Measurements from ENCODE around the gene TBX10.

The TBX10 gene

DNA sequence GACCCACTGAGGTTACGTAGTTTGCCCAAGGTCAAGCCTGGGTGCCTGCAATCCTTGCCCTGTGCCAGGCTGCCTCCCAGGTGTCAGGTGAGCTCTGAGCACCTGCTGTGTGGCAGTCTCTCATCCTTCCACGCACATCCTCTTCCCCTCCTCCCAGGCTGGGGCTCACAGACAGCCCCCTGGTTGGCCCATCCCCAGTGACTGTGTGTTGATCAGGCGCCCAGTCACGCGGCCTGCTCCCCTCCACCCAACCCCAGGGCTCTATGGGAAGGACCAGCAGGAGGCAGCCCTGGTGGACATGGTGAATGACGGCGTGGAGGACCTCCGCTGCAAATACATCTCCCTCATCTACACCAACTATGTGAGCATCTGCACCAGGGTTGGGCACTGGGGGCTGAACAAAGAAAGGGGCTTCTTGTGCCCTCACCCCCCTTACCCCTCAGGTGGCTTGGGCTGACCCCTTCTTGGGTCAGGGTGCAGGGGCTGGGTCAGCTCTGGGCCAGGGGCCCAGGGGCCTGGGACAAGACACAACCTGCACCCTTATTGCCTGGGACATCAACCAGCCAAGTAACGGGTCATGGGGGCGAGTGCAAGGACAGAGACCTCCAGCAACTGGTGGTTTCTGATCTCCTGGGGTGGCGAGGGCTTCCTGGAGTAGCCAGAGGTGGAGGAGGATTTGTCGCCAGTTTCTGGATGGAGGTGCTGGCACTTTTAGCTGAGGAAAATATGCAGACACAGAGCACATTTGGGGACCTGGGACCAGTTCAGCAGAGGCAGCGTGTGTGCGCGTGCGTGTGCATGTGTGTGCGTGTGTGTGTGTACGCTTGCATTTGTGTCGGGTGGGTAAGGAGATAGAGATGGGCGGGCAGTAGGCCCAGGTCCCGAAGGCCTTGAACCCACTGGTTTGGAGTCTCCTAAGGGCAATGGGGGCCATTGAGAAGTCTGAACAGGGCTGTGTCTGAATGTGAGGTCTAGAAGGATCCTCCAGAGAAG lies 54.4 kb downstream of the TBX10 start:
- DNase-seq (ENCODE audit: low read depth), result no peak
- H3K4me3 ChIP-seq (ENCODE audit: low read depth, low read length), result peak overlapping the region; percentile 82

DNA sequence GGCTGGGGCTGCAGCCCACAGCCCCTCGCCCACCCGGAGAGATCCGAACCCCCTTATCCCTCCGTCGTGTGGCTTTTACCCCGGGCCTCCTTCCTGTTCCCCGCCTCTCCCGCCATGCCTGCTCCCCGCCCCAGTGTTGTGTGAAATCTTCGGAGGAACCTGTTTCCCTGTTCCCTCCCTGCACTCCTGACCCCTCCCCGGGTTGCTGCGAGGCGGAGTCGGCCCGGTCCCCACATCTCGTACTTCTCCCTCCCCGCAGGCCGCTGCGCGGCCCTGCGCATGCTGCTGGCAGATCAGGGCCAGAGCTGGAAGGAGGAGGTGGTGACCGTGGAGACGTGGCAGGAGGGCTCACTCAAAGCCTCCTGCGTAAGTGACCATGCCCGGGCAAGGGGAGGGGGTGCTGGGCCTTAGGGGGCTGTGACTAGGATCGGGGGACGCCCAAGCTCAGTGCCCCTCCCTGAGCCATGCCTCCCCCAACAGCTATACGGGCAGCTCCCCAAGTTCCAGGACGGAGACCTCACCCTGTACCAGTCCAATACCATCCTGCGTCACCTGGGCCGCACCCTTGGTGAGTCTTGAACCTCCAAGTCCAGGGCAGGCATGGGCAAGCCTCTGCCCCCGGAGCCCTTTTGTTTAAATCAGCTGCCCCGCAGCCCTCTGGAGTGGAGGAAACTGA lies 55.2 kb downstream of the TBX10 start:
- H3K4me3 ChIP-seq (ENCODE audit: low read depth, low read length), result peak overlapping the region; percentile 82
- no peak for DNase-seq (ENCODE audit: low read depth)

DNA sequence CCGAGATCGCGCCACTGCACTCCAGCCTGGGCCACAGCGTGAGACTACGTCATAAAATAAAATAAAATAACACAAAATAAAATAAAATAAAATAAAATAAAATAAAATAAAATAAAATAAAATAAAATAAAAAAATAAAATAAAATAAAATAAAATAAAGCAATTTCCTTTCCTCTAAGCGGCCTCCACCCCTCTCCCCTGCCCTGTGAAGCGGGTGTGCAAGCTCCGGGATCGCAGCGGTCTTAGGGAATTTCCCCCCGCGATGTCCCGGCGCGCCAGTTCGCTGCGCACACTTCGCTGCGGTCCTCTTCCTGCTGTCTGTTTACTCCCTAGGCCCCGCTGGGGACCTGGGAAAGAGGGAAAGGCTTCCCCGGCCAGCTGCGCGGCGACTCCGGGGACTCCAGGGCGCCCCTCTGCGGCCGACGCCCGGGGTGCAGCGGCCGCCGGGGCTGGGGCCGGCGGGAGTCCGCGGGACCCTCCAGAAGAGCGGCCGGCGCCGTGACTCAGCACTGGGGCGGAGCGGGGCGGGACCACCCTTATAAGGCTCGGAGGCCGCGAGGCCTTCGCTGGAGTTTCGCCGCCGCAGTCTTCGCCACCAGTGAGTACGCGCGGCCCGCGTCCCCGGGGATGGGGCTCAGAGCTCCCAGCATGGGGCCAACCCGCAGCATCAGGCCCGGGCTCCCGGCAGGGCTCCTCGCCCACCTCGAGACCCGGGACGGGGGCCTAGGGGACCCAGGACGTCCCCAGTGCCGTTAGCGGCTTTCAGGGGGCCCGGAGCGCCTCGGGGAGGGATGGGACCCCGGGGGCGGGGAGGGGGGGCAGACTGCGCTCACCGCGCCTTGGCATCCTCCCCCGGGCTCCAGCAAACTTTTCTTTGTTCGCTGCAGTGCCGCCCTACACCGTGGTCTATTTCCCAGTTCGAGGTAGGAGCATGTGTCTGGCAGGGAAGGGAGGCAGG lies 56.0 kb downstream of the TBX10 start, which contains the start of gene GSTP1:
Gene GSTP1, plus strand, starts transcription at position 566 of the 958 bp plus-strand sequence. Its CDS starts 32 bp downstream, at position 598.
- peak within 1 kb of the TSS; percentile 82 for H3K4me3 ChIP-seq (ENCODE audit: low read depth, low read length)

DNA sequence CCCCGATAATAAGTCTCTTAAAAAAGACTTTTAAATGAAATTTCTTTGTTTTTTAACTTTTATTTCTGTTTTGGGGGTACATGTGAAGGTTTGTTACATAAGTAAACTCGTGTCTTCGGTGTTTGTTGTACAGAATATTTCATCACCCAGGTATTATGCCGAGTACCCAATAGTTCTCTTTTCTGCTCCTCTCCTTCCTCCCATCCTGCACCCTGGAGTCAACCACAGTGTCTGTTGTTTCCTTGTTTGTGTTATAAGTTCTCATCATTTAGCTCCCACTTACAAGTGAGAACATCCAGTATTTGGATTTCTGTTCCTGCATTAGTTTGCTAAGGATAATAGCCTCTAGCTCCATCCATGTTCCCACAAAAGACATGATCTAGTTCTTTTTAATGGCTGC lies 57.6 kb downstream of the TBX10 start:
- H3K4me3 ChIP-seq (ENCODE audit: low read depth, low read length), result no peak overlapping the region
- DNase-seq (ENCODE audit: low read depth), result no peak

More for the DNA sequence above, 56.0 kb downstream of the TBX10 start, which contains the start of gene GSTP1:
- DNase-seq (ENCODE audit: low read depth), result peak; percentile 61

DNA sequence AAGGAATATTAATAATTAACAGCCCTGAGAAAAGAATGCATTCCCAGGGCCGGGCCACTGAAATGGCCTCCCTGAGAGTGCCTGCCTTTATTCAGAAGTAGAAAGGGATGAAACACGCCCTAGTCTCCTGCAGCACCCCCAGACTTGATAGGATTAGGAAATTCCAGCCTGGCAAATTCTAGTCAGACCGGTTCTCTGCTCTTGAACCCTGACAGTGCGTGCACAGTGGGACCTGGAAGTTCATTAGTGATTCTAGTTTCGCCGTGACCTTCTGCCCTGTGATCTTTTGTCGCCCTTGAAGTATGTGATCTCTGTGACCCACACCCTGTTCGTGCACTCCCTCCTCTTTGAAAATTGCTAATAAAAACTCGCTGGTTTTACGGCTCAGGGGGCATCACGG lies 58.1 kb downstream of the TBX10 start:
- DNase-seq (ENCODE audit: low read depth), result no peak
- no peak overlapping the region for H3K4me3 ChIP-seq (ENCODE audit: low read depth, low read length)

All from skeletal muscle cell (primary cell).